LNCAP (cell line): ENCODE results near the gene FOXF1.

ENCODE experiments used
- TF ChIP-seq, protein P1 (sequence below): fragments of 450-650 bp; IDR thresholded peaks from 2 replicates; pipeline ENCODE4 v1.5.1; 2017; ENCODE audit warnings: mild to moderate bottlenecking

Gene FOXF1

DNA sequence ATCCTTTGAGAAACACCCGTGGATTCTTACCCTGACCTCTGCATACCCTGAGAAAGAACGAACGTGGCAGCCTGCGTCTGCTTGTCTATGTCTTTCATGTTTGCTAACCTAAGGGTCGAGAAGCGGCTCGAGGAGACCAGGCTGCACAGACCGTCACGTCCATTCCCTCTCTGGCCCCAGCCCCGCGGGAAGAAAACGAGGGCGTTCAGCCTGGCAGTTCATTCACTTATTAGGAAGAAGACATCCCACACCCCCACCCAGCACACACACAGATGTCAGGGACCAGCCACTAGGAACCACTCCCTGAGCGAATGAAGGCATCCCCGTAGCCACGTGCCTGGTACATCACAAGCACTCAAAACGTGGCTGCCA is 45.4 kb downstream of the FOXF1 start:
- TF ChIP-seq, protein P1, sequence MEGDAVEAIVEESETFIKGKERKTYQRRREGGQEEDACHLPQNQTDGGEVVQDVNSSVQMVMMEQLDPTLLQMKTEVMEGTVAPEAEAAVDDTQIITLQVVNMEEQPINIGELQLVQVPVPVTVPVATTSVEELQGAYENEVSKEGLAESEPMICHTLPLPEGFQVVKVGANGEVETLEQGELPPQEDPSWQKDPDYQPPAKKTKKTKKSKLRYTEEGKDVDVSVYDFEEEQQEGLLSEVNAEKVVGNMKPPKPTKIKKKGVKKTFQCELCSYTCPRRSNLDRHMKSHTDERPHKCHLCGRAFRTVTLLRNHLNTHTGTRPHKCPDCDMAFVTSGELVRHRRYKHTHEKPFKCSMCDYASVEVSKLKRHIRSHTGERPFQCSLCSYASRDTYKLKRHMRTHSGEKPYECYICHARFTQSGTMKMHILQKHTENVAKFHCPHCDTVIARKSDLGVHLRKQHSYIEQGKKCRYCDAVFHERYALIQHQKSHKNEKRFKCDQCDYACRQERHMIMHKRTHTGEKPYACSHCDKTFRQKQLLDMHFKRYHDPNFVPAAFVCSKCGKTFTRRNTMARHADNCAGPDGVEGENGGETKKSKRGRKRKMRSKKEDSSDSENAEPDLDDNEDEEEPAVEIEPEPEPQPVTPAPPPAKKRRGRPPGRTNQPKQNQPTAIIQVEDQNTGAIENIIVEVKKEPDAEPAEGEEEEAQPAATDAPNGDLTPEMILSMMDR: no peak

DNA sequence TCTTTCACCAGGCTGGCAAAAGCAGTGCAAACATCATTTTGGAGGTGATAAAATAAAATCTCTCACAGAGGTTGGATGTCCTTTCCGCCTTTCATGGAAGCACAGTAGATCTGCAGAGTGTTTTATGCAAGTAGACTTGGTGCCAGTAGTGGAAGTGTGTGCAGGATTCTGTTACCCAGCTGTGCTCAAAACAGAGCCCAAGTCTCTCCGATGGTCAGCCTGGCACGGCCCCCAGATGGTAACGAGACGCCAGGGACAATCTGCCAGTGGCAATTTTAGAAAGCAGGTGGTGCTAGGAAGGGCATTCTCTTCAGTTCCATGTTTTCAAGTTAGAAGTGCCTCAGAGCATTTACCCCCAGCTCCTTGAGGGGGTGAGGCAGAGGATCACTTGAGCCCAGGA is 46.2 kb downstream of the FOXF1 start:
- TF ChIP-seq, protein P1: no peak

DNA sequence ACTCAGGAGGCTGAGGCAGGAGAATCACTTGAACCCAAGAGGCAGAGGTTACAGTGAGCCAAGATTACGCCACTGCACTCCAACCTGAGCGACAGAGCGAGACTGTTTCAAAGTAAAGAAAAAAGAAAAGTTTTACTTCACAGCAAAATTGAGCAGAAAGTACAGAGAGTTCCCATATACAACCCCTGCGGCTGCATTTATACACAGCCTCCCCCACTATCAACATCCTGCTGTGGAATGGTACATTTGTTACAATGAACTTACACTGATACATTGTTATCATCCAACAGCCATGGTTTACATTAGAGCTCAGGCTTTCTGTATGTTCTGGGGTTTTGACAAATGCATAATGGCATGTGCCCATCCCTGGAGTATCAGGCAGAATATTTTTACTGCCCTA is 47.3 kb downstream of the FOXF1 start:
- TF ChIP-seq, protein P1: no peak

DNA sequence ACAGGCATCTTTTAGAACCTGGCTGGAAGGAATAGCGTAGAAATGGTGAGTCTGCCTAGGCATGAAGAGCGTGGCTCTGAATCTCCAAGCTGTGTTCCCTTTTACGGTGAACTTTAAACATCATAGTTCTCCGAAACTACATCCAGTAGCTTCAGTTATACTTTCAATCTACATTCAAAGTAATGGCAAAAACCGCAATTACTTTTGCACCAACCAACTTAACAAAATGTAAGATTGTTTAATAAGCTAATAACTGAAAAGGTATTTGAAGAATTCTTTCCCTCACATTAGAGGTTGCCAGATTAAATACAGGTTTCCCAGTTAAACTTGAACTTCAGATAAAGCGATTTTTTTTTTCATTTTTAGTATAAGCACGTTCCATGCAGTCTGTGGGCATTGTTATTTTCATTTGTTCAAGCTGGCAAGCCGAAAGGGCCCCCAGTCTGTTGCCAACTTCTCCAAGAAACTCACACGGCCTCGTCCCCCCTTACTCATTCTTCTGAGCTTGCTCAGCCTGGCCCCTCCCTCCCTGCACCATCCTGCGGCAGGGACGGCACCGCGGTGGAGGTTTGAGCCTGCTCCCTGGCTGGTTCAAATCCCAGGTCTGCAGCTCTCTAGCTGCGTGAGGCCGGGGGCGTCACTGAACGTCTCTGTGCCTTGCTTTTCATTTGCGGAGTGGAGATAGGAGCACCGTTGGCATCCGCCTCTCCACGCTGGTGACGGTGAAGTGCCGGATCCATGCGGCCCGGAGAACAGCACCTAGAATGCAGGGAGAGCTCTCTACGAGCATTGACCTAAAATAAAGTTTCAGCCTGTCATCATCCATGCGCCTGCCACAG is 48.2 kb downstream of the FOXF1 start:
- TF ChIP-seq, protein P1: no peak

DNA sequence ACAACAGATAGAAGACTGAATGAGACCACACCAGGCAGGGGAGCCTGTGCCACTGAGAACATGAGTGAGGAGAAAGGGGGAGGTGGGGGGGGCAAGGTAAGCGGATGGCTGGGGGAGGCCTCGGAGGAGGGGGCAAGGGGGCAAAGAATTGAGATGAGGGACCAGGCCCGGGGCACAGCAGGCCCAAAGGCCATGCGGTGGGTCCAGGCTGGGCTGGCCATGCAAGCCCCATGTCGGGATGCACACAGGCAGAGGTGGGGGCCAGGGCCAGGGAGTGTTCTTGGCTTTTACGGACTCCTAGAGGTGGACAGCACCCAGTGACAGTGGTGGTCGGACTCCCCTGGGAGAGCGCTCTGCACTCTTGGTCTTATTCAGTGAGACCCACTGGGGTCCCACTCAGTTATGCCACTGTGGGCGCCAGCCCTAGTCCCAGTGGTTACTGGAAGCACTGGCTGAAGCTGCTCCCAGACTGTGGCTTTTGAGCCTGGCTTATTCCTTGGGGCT is 49.5 kb downstream of the FOXF1 start:
- TF ChIP-seq, protein P1: no peak

DNA sequence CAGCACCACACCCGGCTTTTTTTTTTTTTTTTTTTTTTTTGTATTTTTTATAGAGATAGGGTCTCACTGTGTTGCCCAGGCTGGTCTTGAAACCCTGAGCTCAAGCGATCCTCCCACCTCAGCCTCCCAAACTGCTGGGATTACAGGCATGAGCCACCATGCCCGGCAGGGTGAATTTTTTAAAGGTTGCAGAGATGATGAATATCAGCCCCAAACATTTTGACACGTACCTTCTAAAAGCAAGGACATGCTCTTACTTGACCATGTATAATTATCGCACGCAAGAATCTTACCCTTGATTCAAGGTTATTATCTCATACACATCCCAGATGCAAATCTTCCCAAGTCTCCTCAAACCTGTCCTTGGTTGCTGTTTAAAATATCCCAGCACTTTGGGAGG is 52.0 kb downstream of the FOXF1 start:
- TF ChIP-seq, protein P1: no peak

DNA sequence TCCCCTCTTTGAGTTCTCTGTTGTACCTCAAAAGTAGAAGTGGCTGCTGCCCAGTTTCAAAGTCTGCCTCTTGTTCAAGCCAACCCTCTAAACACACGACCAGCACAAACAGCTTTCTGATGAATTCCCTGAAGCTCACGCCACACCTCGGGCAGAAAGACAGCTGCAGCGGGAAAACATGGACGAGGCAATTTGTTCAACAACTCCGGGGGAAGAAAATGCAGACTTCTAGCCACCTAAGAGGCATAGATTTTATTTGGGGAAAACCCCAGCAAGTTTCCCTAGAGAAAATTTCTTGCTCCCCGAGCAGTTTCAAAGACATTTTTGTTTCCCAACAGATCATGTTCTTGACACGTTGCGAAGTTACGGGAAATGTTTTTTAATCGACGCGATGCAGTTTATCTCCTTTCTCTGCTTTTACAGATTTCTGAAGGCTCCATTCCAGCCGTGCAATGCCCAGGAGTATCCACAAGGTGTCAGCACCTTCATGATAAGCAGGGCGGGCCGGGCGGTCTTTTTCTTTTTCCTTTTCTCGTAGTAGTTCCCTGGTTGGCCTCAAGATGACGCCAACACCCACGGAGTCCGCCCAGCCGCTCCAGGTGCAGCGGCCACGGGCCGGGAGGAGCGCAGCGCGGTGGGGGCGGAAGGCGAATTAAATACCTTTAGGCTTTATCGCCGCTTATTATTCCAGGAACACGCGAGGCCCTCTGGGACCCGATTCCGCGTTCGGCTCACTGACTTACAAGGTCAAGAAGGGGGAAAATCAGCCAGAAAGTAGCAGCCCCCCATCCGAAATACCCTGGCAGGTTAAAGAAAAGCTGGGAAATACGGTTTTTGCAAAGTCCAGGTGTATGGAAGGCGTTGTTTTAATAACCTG is 53.4 kb downstream of the FOXF1 start:
- TF ChIP-seq, protein P1: peak; percentile 100
